Spleen (tissue), 11 donors: ENCODE data around the gene KIF3A. TPM values are rescaled to one million over a fixed set of nuclear protein-coding genes. Genes with fewer than 3 reads are reported as not detected.

Experiments used
- DNase-seq: peaks from one replicate; pipeline ENCODE4 v3.0.0-alpha.2; 2020
- H3K27ac ChIP-seq, 8 donors: fragments of 200-600 bp; sonication (generic) in 7 of 8; 1 replicate in 4 of 8; 2 replicates in 4 of 8; pipeline versions ENCODE4 v1.5.0 to v1.8.0; 2016 to 2021; ENCODE audit warnings: inconsistent platforms in 4 of 8, mild to moderate bottlenecking in 4 of 8, moderate library complexity in 1 of 8
- H3K27me3 ChIP-seq, 7 donors: fragments of 200-600 bp; sonication (generic) in 6 of 7; replicated peaks in 1 of 7; 1 replicate in 4 of 7; 2 replicates in 3 of 7; pipeline versions ENCODE4 v1.5.0 to v1.8.0; 2016 to 2021; ENCODE audit warnings: inconsistent platforms in 3 of 7, mild to moderate bottlenecking in 1 of 7
- H3K36me3 ChIP-seq, 6 donors: fragments of 200-600 bp; sonication (generic) in 5 of 6; 1 replicate in 4 of 6; 2 replicates in 2 of 6; pipeline versions ENCODE4 v1.5.0 to v1.8.0; 2016 to 2021; ENCODE audit warnings: inconsistent platforms in 2 of 6
- H3K4me1 ChIP-seq, 6 donors: fragments of 200-600 bp; sonication (generic) in 5 of 6; 1 replicate in 3 of 6; 2 replicates in 3 of 6; pipeline versions ENCODE4 v1.5.0 to v1.8.0; 2016 to 2021; ENCODE audit warnings: inconsistent platforms in 3 of 6
- H3K4me3 ChIP-seq, 8 donors: fragments of 200-600 bp; sonication (generic) in 7 of 8; 1 replicate in 4 of 8; 2 replicates in 4 of 8; pipeline versions ENCODE4 v1.5.0 to v1.8.0; 2016 to 2021; ENCODE audit warnings: inconsistent platforms in 4 of 8, mild to moderate bottlenecking in 4 of 8, moderate library complexity in 2 of 8
- H3K9me3 ChIP-seq, 8 donors: fragments of 200-600 bp; sonication (generic) in 7 of 8; 1 replicate in 4 of 8; 2 replicates in 4 of 8; pipeline versions ENCODE4 v1.5.0 to v1.8.0; 2016 to 2021; ENCODE audit warnings: inconsistent platforms in 4 of 8
- CTCF ChIP-seq, 11 experiments: fragments of 200-600 bp in 7 of 11; fragments of 450-650 bp in 4 of 11; sonication (generic) in 4 of 11; IDR thresholded peaks in 8 of 11; conservative IDR thresholded peaks in 3 of 11; 1 replicate in 7 of 11; 2 replicates in 4 of 11; pipeline versions ENCODE4 v1.4.0 to v1.8.0; 2016 to 2021; ENCODE audit warnings: antibody characterized with exemption in 11 of 11, inconsistent platforms in 4 of 11, mild to moderate bottlenecking in 1 of 11
- POLR2A ChIP-seq, 3 donors: fragments of 450-650 bp; IDR thresholded peaks; one replicate each; pipeline ENCODE4 v1.5.1; 2017; ENCODE audit warnings: antibody characterized with exemption in 3 of 3, mild to moderate bottlenecking in 1 of 3
- POLR2AphosphoS5 ChIP-seq, 3 donors: sonication (generic); formaldehyde crosslinking; IDR thresholded peaks; one replicate each; pipeline ENCODE4 v1.5.1; 2017; ENCODE audit warnings: antibody characterized with exemption in 3 of 3
- WGBS, 5 donors: extraction: QIAGEN DNeasy Blood & Tissue Kit in 3 of 5; methylation state at CpG; one replicate each; pipeline versions ENCODE4 v1.1.5 to v1.1.7; 2013 to 2018; 5-methylcytosine and 5-hydroxymethylcytosine counted together
- intact Hi-C: fragments of 100-400 bp; cut with DNase I; formaldehyde crosslinking; loops from one replicate; pipeline ENCODE4 v1.15.0; 2023; ENCODE audit warnings: low total_unique reads
- polyA plus RNA-seq, 3 donors: library from polyadenylated mRNA; stranded (reverse); fragments of 200-250 nt; gene quantifications; one replicate each; pipeline ENCODE4 v1.2.1, GENCODE V29; 2013
- total RNA-seq, 7 donors: library from RNA; depleted of rRNA in 3 of 7; stranded (reverse); fragments of >200 nt in 3 of 7; fragmentation: NEBNext Ultra II Directional in 4 of 7; extraction: Animal tissue kit (Norgen Biotek cat#: 25700) in 4 of 7; gene quantifications; one replicate each; pipeline versions ENCODE4 v1.1.0 to v1.2.1, GENCODE V29; 2016 to 2021
- donor health status: healthy with polysubstance abuse.
- donor health status: DM: no; HTN: no; CAD: no; lungs with moderate emphysema.
- donor health status: DM: no; HTN: no; CAD: no.
- donor health status: Bipolar disorder and iron deficiency.
- donor health status: healthy.
- donor health status: DM: no; HTN: no; CAD: no.
- donor health status: DM: yes; HTN: yes; CAD: no.

KIF3A gene
- total and polyA plus RNA-seq, 10 donors, result 1.3 to 10.7 (median 6.7) TPM

- peak; percentile 62 for DNase-seq
- no peak for TF ChIP-seq POLR2AphosphoS5 (IDR thresholded peaks at IDR 0.05)
- no peak for TF ChIP-seq POLR2A (IDR thresholded peaks at IDR 0.05)
- TF ChIP-seq CTCF (IDR thresholded peaks at IDR 0.05 in 8 of 11, conservative IDR thresholded peaks at IDR 0.05 in 3 of 11), result no peak
- Histone ChIP-seq H3K4me3 (no peak overlapping the region), H3K9me3 (no peaks in the 10 kb centered on the region), H3K27me3 (no peaks in the 10 kb centered on the region), H3K27ac (no peak overlapping the region), H3K36me3 (no peaks in the 10 kb centered on the region), H3K4me1 (peaks cover 0 to under 1% (median 0%) of the 10 kb centered on the region in 6 donors)
- intact Hi-C loops, result no loop called here
- WGBS, 5 donors, result 82 to 95% (median 91%) methylated on average over 6 to 7 of the region's 7 CpGs
Measured at GRCh38 chr5:132669455-132669820, 67.9 kb downstream of the KIF3A start.

GRCh38 chr5:132668706-132669454 lies 68.5 kb downstream of the KIF3A start:
- H3K27ac ChIP-seq, result no peak overlapping the region
- no peak overlapping the region for H3K4me3 ChIP-seq
- WGBS, 5 donors, result 87 to 96% (median 92%) methylated on average over 14 of the region's 14 CpGs
- no peaks in the 10 kb centered on the region for H3K9me3 ChIP-seq
- intact Hi-C loops, result no loop called here
- H3K36me3 ChIP-seq, result no peaks in the 10 kb centered on the region
- H3K4me1 ChIP-seq, result peaks cover 0 to 6% (median under 1%) of the 10 kb centered on the region in 6 donors
- no peaks in the 10 kb centered on the region for H3K27me3 ChIP-seq
- DNase-seq, result peak; percentile 37
- TF ChIP-seq POLR2A (IDR thresholded peaks at IDR 0.05) (no peak), POLR2AphosphoS5 (IDR thresholded peaks at IDR 0.05) (no peak), CTCF (IDR thresholded peaks at IDR 0.05 in 8 of 11, conservative IDR thresholded peaks at IDR 0.05 in 3 of 11) (no peak)

GRCh38 chr5:132667761-132668705 lies 69.3 kb downstream of the KIF3A start:
- intact Hi-C loops, result no loop called here
- 81 to 91% (median 84%) methylated on average over 21 to 22 of the region's 22 CpGs for WGBS, 5 donors

GRCh38 chr5:132667309-132667708 lies 70.0 kb downstream of the KIF3A start:
- Histone ChIP-seq H3K4me3 (no peak overlapping the region), H3K4me1 (peaks cover 0 to 18% (median 6%) of the 10 kb centered on the region in 6 donors), H3K27ac (no peak overlapping the region), H3K9me3 (no peaks in the 10 kb centered on the region), H3K27me3 (no peaks in the 10 kb centered on the region), H3K36me3 (no peaks in the 10 kb centered on the region)
- 81 to 88% (median 87%) methylated on average over 10 of the region's 10 CpGs for WGBS, 5 donors
- TF ChIP-seq CTCF (IDR thresholded peaks at IDR 0.05 in 8 of 11, conservative IDR thresholded peaks at IDR 0.05 in 3 of 11), result no peak
- no peak for TF ChIP-seq POLR2A (IDR thresholded peaks at IDR 0.05)
- TF ChIP-seq POLR2AphosphoS5 (IDR thresholded peaks at IDR 0.05), result no peak
- peak; percentile 57 for DNase-seq
- intact Hi-C loops, result no loop called here

More at GRCh38 chr5:132667761-132668705, 69.3 kb downstream of the KIF3A start:
- peaks cover 0 to 15% (median 4%) of the 10 kb centered on the region in 6 donors for H3K4me1 ChIP-seq
- no peaks in the 10 kb centered on the region for H3K36me3 ChIP-seq
- TF ChIP-seq POLR2A (IDR thresholded peaks at IDR 0.05), result no peak
- peak; percentile 67 for DNase-seq
- H3K27me3 ChIP-seq, result no peaks in the 10 kb centered on the region
- H3K27ac ChIP-seq, result no peak overlapping the region
- H3K9me3 ChIP-seq, result no peaks in the 10 kb centered on the region
- no peak overlapping the region for H3K4me3 ChIP-seq
